Peyer's patch (tissue), 4 donors: Measurements from ENCODE around the gene LDB3. TPM values are rescaled to one million over a fixed set of nuclear protein-coding genes. Genes with fewer than 3 reads are reported as not detected.

ENCODE experiments used
- DNase-seq, 3 donors: peaks; one replicate each; pipeline ENCODE4 v3.0.0-alpha.2; 2017 to 2019
- H3K27ac ChIP-seq, 4 donors: fragments of 200-600 bp; sonication (generic); one replicate each; pipeline ENCODE4 v1.5.1; 2016 to 2019
- H3K27me3 ChIP-seq, 2 donors: fragments of 200-600 bp; sonication (generic); one replicate each; pipeline ENCODE4 v1.5.1; 2019
- H3K36me3 ChIP-seq, 3 donors: fragments of 200-600 bp; sonication (generic); one replicate each; pipeline ENCODE4 v1.5.1; 2016 to 2019
- H3K4me1 ChIP-seq, 4 donors: fragments of 200-600 bp; sonication (generic); one replicate each; pipeline ENCODE4 v1.5.1; 2016 to 2019
- H3K4me3 ChIP-seq, 4 donors: fragments of 200-600 bp; sonication (generic); 1 replicate in 3 of 4; 2 replicates in 1 of 4; pipeline ENCODE4 v1.5.1; 2016 to 2019; ENCODE audit warnings: mild to moderate bottlenecking in 1 of 4
- H3K9me3 ChIP-seq, 4 donors: fragments of 200-600 bp; sonication (generic); one replicate each; pipeline ENCODE4 v1.5.1; 2016 to 2019; ENCODE audit warnings: mild to moderate bottlenecking in 1 of 4
- CTCF ChIP-seq, 6 experiments: fragments of 450-650 bp in 4 of 6; fragments of 200-600 bp in 2 of 6; sonication (generic) in 1 of 6; IDR thresholded peaks; one replicate each; pipeline ENCODE4 v1.5.1; 2017 to 2019; ENCODE audit warnings: antibody characterized with exemption in 6 of 6, mild to moderate bottlenecking in 3 of 6, moderate library complexity in 1 of 6
- POLR2A ChIP-seq, 2 donors: fragments of 450-650 bp; IDR thresholded peaks; one replicate each; pipeline ENCODE4 v1.5.1; 2017; ENCODE audit warnings: antibody characterized with exemption in 2 of 2, mild to moderate bottlenecking in 2 of 2, moderate library complexity in 2 of 2
- total RNA-seq, 4 donors: library from RNA; depleted of rRNA; stranded (reverse); fragments of >200 nt; gene quantifications; one replicate each; pipeline ENCODE4 v1.1.0, GENCODE V29; 2016

LDB3 gene
- total RNA-seq, 4 donors from 2014 or later, result 1.3 to 9.1 (median 2.3) TPM

- no peak for TF ChIP-seq CTCF (IDR thresholded peaks at IDR 0.05)
- TF ChIP-seq POLR2A (IDR thresholded peaks at IDR 0.05), result no peak
- no peak for DNase-seq
Measured at GRCh38 chr10:86632951-86633350, 35.4 kb upstream of the LDB3 start.

GRCh38 chr10:86635402-86635801 lies 32.9 kb upstream of the LDB3 start:
- Histone ChIP-seq H3K27ac (no peak overlapping the region), H3K36me3 (no peaks in the 10 kb centered on the region), H3K4me3 (no peak overlapping the region), H3K27me3 (no peaks in the 10 kb centered on the region), H3K4me1 (peaks cover 0 to 8% (median 0%) of the 10 kb centered on the region in 4 donors), H3K9me3 (no peaks in the 10 kb centered on the region)
- TF ChIP-seq CTCF (IDR thresholded peaks at IDR 0.05), result no peak
- no peak for TF ChIP-seq POLR2A (IDR thresholded peaks at IDR 0.05)
- DNase-seq, result no peak

More at GRCh38 chr10:86632951-86633350, 35.4 kb upstream of the LDB3 start:
- Histone ChIP-seq H3K4me3 (no peak overlapping the region), H3K36me3 (no peaks in the 10 kb centered on the region), H3K27ac (no peak overlapping the region), H3K4me1 (peaks cover 0 to 8% (median 0%) of the 10 kb centered on the region in 4 donors), H3K27me3 (no peaks in the 10 kb centered on the region), H3K9me3 (no peaks in the 10 kb centered on the region)

- no peaks in the 10 kb centered on the region for H3K27me3 ChIP-seq
- TF ChIP-seq POLR2A (IDR thresholded peaks at IDR 0.05) (no peak), CTCF (IDR thresholded peaks at IDR 0.05) (no peak)
Measured at GRCh38 chr10:86636311-86636710, 32.0 kb upstream of the LDB3 start.

GRCh38 chr10:86642021-86642420 lies 26.3 kb upstream of the LDB3 start:
- Histone ChIP-seq H3K4me1 (no peaks in the 10 kb centered on the region), H3K9me3 (no peaks in the 10 kb centered on the region), H3K4me3 (no peak overlapping the region), H3K36me3 (no peaks in the 10 kb centered on the region), H3K27me3 (no peaks in the 10 kb centered on the region), H3K27ac (no peak overlapping the region)
- no peak for DNase-seq
- TF ChIP-seq CTCF (IDR thresholded peaks at IDR 0.05) (no peak), POLR2A (IDR thresholded peaks at IDR 0.05) (no peak)

More at GRCh38 chr10:86636311-86636710, 32.0 kb upstream of the LDB3 start:
- Histone ChIP-seq H3K4me3 (no peak overlapping the region), H3K36me3 (no peaks in the 10 kb centered on the region), H3K9me3 (no peaks in the 10 kb centered on the region), H3K27ac (no peak overlapping the region), H3K4me1 (peaks cover 0 to 8% (median 0%) of the 10 kb centered on the region in 4 donors)
- DNase-seq, result no peak

GRCh38 chr10:86642499-86642898 lies 25.8 kb upstream of the LDB3 start:
- Histone ChIP-seq H3K4me3 (no peak overlapping the region), H3K4me1 (no peaks in the 10 kb centered on the region), H3K27me3 (no peaks in the 10 kb centered on the region), H3K9me3 (no peaks in the 10 kb centered on the region), H3K36me3 (no peaks in the 10 kb centered on the region), H3K27ac (no peak overlapping the region)
- peak in 1 of 3 donors; percentile 6 for DNase-seq
- TF ChIP-seq POLR2A (IDR thresholded peaks at IDR 0.05), result no peak

- Histone ChIP-seq H3K36me3 (no peaks in the 10 kb centered on the region), H3K27ac (no peak overlapping the region), H3K9me3 (no peaks in the 10 kb centered on the region), H3K27me3 (no peaks in the 10 kb centered on the region), H3K4me3 (no peak overlapping the region), H3K4me1 (peaks cover 0 to 4% (median 0%) of the 10 kb centered on the region in 4 donors)
- peak in 1 of 3 donors; percentile 14 for DNase-seq
- TF ChIP-seq CTCF (IDR thresholded peaks at IDR 0.05) (no peak), POLR2A (IDR thresholded peaks at IDR 0.05) (no peak)
Measured at GRCh38 chr10:86644152-86644793, 24.0 kb upstream of the LDB3 start.
